CD14-positive monocyte (primary cell): ENCODE results near the gene ATF6. TPM values are rescaled to one million over a fixed set of nuclear protein-coding genes. Genes with fewer than 3 reads are reported as not detected.

Experiments
- DNase-seq, 3 donors: peaks; one replicate each; pipeline ENCODE4 v3.0.0-alpha.2; 2011 to 2022
- H2AFZ ChIP-seq: 2 replicates; pipeline ENCODE4 v1.6.0; 2012; ENCODE audit warnings: mild to moderate bottlenecking, low read depth, low read length, inconsistent platforms; ENCODE audit not compliant: insufficient read depth, poor library complexity, severe bottlenecking
- H3K27ac ChIP-seq, 2 donors: 1 replicate in 1 of 2; 2 replicates in 1 of 2; pipeline ENCODE4 v1.5.1; 2012 to 2013; ENCODE audit warnings: low read length in 2 of 2, control low read depth in 1 of 2, inconsistent platforms in 1 of 2, low read depth in 1 of 2, mild to moderate bottlenecking in 1 of 2
- H3K27me3 ChIP-seq, 2 donors: one replicate each; pipeline versions ENCODE4 v1.6.0 to v1.6.1; 2011 to 2013; ENCODE audit warnings: low read length in 2 of 2; ENCODE audit not compliant: control insufficient read depth in 2 of 2, insufficient read depth in 2 of 2
- H3K36me3 ChIP-seq, 2 donors: replicated peaks in 1 of 2; 1 replicate in 1 of 2; 2 replicates in 1 of 2; pipeline versions ENCODE4 v1.5.1 to v1.6.1; 2012 to 2013; ENCODE audit warnings: low read length in 2 of 2, control low read depth in 1 of 2, inconsistent platforms in 1 of 2, mild to moderate bottlenecking in 1 of 2; ENCODE audit not compliant: insufficient read depth in 2 of 2, control insufficient read depth in 1 of 2
- H3K4me1 ChIP-seq, 2 donors: 1 replicate in 1 of 2; 2 replicates in 1 of 2; pipeline versions ENCODE4 v1.5.1 to v1.6.1; 2012 to 2013; ENCODE audit warnings: low read length in 2 of 2, control low read depth in 1 of 2, inconsistent platforms in 1 of 2, mild to moderate bottlenecking in 1 of 2, moderate library complexity in 1 of 2; ENCODE audit not compliant: insufficient read depth in 2 of 2, control insufficient read depth in 1 of 2
- H3K4me2 ChIP-seq: replicated peaks from 2 replicates; pipeline ENCODE3; 2012; ENCODE audit warnings: low read length, moderate library complexity, mild to moderate bottlenecking; ENCODE audit not compliant: poor library complexity, severe bottlenecking; ENCODE audit errors: extremely low read depth
- H3K4me3 ChIP-seq, 3 experiments: fragments of 200-600 bp in 1 of 3; sonication (generic) in 1 of 3; replicated peaks in 1 of 3; 1 replicate in 2 of 3; 2 replicates in 1 of 3; pipeline ENCODE4 v1.5.1; 2011 to 2013; ENCODE audit warnings: low read length in 3 of 3, mild to moderate bottlenecking in 3 of 3, control low read depth in 2 of 3, low read depth in 2 of 3, inconsistent platforms in 1 of 3, moderate library complexity in 1 of 3
- H3K79me2 ChIP-seq: 2 replicates; pipeline ENCODE4 v1.6.0; 2012; ENCODE audit warnings: mild to moderate bottlenecking, control low read depth, inconsistent platforms, low read length, moderate library complexity; ENCODE audit not compliant: insufficient read depth
- H3K9ac ChIP-seq: 2 replicates; pipeline ENCODE4 v1.6.0; 2017; ENCODE audit warnings: low read length, mild to moderate bottlenecking; ENCODE audit not compliant: insufficient read depth, poor library complexity, severe bottlenecking
- H3K9me3 ChIP-seq, 2 donors: replicated peaks in 1 of 2; 1 replicate in 1 of 2; 2 replicates in 1 of 2; pipeline versions ENCODE4 v1.5.1 to v1.6.1; 2012 to 2013; ENCODE audit warnings: low read length in 2 of 2, control low read depth in 1 of 2; ENCODE audit not compliant: control insufficient read depth in 1 of 2, insufficient read depth in 1 of 2
- H4K20me1 ChIP-seq: 2 replicates; pipeline ENCODE4 v1.6.0; 2012; ENCODE audit warnings: mild to moderate bottlenecking, low read length, control low read depth, moderate library complexity; ENCODE audit not compliant: insufficient read depth
- H3K27ac Mint-ChIP-seq, 7 donors: one replicate each; pipeline ENCODE4 v1.8.0; 2020; ENCODE audit warnings: mild to moderate bottlenecking in 7 of 7, mixed read lengths in 7 of 7, moderate library complexity in 6 of 7, inconsistent platforms in 2 of 7
- H3K27me3 Mint-ChIP-seq, 3 donors: one replicate each; pipeline ENCODE4 v1.8.0; 2021 to 2022; ENCODE audit warnings: low read depth in 3 of 3, mild to moderate bottlenecking in 3 of 3, mixed read lengths in 3 of 3, moderate library complexity in 3 of 3, inconsistent platforms in 1 of 3
- H3K36me3 Mint-ChIP-seq, 2 donors: one replicate each; pipeline ENCODE4 v1.8.0; 2020; ENCODE audit warnings: mixed read lengths in 2 of 2, inconsistent platforms in 1 of 2, mild to moderate bottlenecking in 1 of 2
- H3K4me1 Mint-ChIP-seq: one replicate; pipeline ENCODE4 v1.8.0; 2020; ENCODE audit warnings: mild to moderate bottlenecking, mixed read lengths
- H3K4me3 Mint-ChIP-seq, 2 donors: one replicate each; pipeline ENCODE4 v1.8.0; 2020; ENCODE audit warnings: mild to moderate bottlenecking in 2 of 2, mixed read lengths in 2 of 2, moderate library complexity in 1 of 2
- H3K9me3 Mint-ChIP-seq, 7 donors: one replicate each; pipeline ENCODE4 v1.8.0; 2020 to 2022; ENCODE audit warnings: mixed read lengths in 7 of 7, mild to moderate bottlenecking in 6 of 7, moderate library complexity in 6 of 7, inconsistent platforms in 2 of 7
- WGBS: methylation state at CpG from one replicate; pipeline ENCODE4 v1.1.5; 2013; ENCODE audit warnings: missing lambda C conversion rate; ENCODE audit not compliant: insufficient coverage; 5-methylcytosine and 5-hydroxymethylcytosine counted together
- intact Hi-C, 2 donors: fragments of 100-400 bp; cut with micrococcal nuclease; formaldehyde crosslinking; loops; one replicate each; pipeline versions ENCODE4 v1.15.0 to v1.15.1; 2023
- polyA plus RNA-seq, 3 donors: library from polyadenylated mRNA; depleted of rRNA in 1 of 3; unstranded in 2 of 3; stranded (reverse) in 1 of 3; fragments of 300-500 nt in 2 of 3; fragments of >200 nt in 1 of 3; fragmentation: Illumina TruSeq in 2 of 3; gene quantifications; 1 replicate in 2 of 3; 2 replicates in 1 of 3; pipeline ENCODE4 v1.2.3, GENCODE V29; 2012 to 2021
- TF ChIP-seq, protein P1 (sequence below): fragments of 200-600 bp; IDR thresholded peaks from one replicate; pipeline ENCODE4 v1.8.0; 2022; ENCODE audit warnings: antibody characterized with exemption, mild to moderate bottlenecking

ATF6 gene
- polyA plus RNA-seq, 3 donors, result 13.4 to 25.6 (median 22.2) TPM

DNA sequence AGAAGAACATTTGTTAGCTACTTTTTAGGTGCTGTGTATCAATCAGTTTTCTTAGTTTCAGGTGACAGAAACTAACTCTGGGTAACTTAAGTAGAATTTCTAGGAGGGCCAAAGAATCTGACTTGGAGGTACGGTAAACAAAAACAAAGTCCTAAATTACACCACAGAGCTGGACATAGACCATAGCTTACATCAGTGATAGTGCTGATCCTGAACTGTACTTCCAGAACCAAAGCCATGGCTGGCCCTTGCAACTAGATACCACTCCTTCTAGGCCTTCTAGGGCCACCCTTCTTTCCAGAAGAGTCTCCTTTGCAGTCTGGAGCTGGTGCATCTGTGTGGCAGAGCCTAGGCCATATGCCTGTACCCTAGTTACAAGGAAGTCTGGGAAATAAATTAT lies 163.0 kb downstream of the ATF6 start:
- no peak overlapping the region for H3K27ac Mint-ChIP-seq
- H3K36me3 Mint-ChIP-seq, result peaks cover 30 to 38% of the 10 kb centered on the region in 2 donors
- DNase-seq, result no peak
- intact Hi-C loops, result no loop called here
- Histone ChIP-seq H3K36me3 (peaks cover 7 to 36% of the 10 kb centered on the region in 2 donors), H3K27me3 (no peaks in the 10 kb centered on the region), H4K20me1 (peaks cover 11% of the 10 kb centered on the region), H3K79me2 (no peaks in the 10 kb centered on the region), H3K4me2 (no peak overlapping the region), H3K4me1 (peaks cover 5 to 6% of the 10 kb centered on the region in 2 donors), H2AFZ (no peak overlapping the region), H3K9me3 (no peaks in the 10 kb centered on the region), H3K9ac (no peak overlapping the region), H3K27ac (no peak overlapping the region), H3K4me3 (no peak overlapping the region)
- TF ChIP-seq, protein P1, sequence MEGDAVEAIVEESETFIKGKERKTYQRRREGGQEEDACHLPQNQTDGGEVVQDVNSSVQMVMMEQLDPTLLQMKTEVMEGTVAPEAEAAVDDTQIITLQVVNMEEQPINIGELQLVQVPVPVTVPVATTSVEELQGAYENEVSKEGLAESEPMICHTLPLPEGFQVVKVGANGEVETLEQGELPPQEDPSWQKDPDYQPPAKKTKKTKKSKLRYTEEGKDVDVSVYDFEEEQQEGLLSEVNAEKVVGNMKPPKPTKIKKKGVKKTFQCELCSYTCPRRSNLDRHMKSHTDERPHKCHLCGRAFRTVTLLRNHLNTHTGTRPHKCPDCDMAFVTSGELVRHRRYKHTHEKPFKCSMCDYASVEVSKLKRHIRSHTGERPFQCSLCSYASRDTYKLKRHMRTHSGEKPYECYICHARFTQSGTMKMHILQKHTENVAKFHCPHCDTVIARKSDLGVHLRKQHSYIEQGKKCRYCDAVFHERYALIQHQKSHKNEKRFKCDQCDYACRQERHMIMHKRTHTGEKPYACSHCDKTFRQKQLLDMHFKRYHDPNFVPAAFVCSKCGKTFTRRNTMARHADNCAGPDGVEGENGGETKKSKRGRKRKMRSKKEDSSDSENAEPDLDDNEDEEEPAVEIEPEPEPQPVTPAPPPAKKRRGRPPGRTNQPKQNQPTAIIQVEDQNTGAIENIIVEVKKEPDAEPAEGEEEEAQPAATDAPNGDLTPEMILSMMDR, result no peak
- no peaks in the 10 kb centered on the region for H3K27me3 Mint-ChIP-seq
- peaks cover 11% of the 10 kb centered on the region for H3K4me1 Mint-ChIP-seq
- no CpG with 5 or more reads among the region's 1 CpG for WGBS
- no peaks in the 10 kb centered on the region for H3K9me3 Mint-ChIP-seq
- H3K4me3 Mint-ChIP-seq, result no peak overlapping the region

DNA sequence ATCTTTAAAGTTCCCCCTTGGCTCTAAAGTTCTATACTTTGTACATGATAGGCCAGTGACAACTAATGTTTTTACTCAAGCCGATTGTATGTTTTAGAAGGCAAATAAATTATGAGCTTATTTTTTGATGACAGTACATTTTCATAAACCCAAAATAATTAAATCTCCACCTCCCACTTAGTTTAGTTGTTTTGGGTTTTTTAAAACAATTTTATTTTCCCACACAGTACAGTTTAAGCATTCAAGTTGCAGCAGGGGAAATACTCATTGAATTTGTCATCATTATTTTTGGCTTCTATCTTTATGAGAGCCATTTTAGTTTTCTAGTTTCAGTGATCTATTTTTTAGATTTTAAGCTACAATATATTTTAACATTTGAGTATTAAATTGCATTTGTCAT lies 163.9 kb downstream of the ATF6 start:
- Histone ChIP-seq H3K9me3 (no peaks in the 10 kb centered on the region), H3K9ac (no peak overlapping the region), H3K4me2 (no peak overlapping the region), H2AFZ (no peak overlapping the region), H3K36me3 (peaks cover 7 to 35% of the 10 kb centered on the region in 2 donors), H4K20me1 (peaks cover 11% of the 10 kb centered on the region), H3K79me2 (no peaks in the 10 kb centered on the region), H3K4me3 (no peak overlapping the region), H3K27ac (no peak overlapping the region), H3K4me1 (peaks cover 5 to 7% of the 10 kb centered on the region in 2 donors), H3K27me3 (no peaks in the 10 kb centered on the region)
- no peak overlapping the region for H3K27ac Mint-ChIP-seq
- intact Hi-C loops, result no loop called here
- H3K36me3 Mint-ChIP-seq, result peaks cover 28 to 41% of the 10 kb centered on the region in 2 donors
- H3K9me3 Mint-ChIP-seq, result no peaks in the 10 kb centered on the region
- H3K27me3 Mint-ChIP-seq, result no peaks in the 10 kb centered on the region
- DNase-seq, result no peak
- TF ChIP-seq, protein P1, result no peak
- no peak overlapping the region for H3K4me3 Mint-ChIP-seq
- no CpG with 5 or more reads among the region's 1 CpG for WGBS
- H3K4me1 Mint-ChIP-seq, result peaks cover 14% of the 10 kb centered on the region
